NCI-H1417 treated with DMSO at 0.1 percent for 48 hours (cell line): ENCODE results near the gene CDCA8.
"Not testable (repeated sequence)": the region's sequence is repeated elsewhere in the genome, so short reads cannot be mapped to it uniquely, and the experiment has no call there.

Source experiments
- DNase-seq: peaks from one replicate; lab custom pipeline; 2025; lab: John Stamatoyannopoulos, UW

CDCA8 gene

DNA sequence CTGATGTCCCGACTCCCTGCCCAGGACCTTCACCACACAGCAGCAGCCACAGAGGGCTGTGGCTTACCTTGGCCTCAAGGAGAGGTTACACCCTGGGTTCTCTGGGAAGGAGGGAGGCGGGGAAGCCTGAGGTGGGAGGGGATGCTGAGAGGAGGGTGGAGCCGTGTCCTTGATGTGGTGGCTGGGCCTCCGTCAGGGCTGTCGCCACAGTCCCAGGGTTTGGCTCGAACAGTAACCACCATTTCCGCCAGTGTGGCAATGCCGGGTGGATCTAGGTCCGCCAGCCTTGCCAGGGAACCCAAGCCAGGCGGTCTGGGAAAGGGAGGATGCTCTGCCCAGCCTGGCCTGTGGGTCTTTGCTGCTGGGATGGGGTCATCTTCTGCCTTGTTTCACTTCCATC, 18.4 kb upstream of the CDCA8 start:
- no peak for DNase-seq

DNA sequence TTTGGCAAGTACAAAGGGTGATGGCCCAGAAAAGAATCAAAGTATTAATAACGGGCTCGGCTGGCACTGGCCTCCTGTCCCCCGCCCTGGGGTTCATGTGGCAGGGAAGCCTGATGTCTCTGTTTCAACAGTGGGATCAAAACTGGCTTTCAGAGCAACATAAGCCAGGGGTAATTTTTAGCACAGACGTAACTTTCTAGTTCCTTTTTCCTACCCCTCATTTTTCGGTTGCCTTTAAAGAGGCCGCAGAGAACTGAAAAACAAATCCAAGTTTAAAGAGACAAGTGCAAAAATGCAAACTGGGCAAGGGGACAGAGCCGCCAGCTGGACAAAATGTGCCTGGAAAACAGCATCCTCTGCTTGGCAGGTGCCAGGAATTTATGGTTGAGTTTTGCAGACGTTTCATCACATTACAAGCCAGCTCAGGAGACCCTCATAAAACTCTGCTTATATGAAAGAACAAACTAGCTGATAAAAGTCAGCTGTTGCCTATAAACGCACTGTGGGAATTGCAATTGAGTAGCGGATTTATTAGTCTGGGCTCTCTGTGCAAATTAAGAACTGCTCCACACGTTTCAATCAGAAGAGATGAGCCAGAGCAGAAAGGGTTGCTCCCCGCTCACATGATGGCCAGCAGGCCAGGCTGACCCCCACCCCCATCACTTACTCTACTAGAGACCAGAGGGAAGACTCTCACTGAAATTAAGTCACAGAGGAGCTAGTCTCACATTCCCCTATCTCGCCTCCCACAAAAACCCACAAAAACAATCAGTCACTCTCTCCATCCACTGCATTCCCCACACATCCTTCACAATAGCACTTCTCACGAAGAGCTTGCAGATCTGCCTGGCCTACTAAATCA, 15.8 kb upstream of the CDCA8 start:
- no peak for DNase-seq

GRCh38 chr1:37677143-37677439, 15.2 kb upstream of the CDCA8 start:
- no peak for DNase-seq

- no peak for DNase-seq
Observed at GRCh38 chr1:37677808-37678207, 14.5 kb upstream of the CDCA8 start.

GRCh38 chr1:37680933-37681332, 11.4 kb upstream of the CDCA8 start:
- no peak for DNase-seq

DNA sequence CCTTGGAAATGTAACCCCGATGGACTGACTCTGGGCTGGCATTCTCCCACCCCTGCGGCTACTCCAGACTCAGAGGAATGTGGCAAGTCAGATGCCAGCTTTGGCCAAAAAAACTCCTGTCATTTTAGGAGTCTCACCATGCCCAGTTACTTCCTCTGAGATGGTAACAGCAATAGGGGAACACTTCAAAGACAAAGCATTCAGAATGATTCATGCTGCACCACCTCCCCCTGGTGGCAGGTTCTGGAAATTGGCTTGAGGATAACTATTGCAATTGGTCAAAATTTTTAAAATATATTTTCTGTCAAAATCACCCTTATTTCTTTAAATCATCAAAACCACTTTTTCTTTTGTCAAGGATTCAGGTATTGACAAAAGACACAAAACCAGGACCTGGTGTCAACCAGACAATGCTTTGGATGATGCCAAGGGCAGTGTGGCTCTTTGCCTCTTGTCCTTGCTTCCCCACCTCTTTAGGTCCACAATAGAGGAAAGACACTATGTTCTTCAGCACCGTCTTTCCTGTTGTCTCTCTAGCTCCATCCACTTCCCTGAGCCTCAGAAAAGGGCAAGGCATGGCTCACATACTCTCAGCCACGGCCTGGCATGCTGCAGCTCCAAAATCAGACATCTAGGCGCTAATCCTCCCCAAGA, 9.9 kb upstream of the CDCA8 start:
- no peak for DNase-seq

GRCh38 chr1:37684182-37684581, 8.1 kb upstream of the CDCA8 start:
- DNase-seq = not testable (repeated sequence)

DNA sequence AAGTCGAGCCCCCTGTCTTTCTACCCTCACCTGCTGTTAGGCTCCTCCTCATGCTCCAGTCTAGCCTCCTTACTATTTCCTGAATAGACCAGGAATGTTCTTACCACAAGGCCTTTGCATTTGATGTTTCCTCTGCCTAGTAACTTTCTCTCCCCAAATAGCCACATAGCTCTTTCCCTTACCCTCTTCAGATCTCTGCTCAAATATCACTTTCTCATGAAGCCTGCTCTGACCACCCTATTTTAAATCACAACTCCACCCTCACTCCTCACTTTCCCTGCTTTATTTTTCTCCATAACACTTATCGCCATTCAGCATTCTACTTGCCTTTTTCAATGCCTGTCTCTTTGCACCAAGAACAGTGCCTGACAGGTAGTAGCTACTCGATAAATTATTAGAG, 6.6 kb upstream of the CDCA8 start:
- DNase-seq = no peak

DNA sequence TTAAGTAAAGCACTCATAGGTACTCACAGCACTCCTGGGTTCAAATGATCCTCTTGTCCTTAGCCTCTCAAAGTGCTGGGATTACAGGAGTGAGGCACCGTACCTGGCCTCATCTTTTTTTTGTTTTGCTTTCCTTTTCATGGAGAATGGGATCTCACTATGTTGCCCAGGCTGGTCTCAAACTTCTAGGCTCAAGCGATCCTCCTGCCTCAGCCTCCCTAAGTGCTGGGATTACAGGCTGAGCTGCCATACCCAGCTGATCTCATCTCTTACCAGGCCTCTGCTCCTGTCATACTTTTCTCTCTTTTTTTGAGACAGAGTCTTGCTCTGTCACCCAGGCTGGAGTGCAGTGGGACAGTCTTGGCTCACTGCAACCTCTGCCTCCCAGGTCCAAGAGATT, 4.6 kb upstream of the CDCA8 start:
- DNase-seq = not testable (repeated sequence)

GRCh38 chr1:37688926-37689325, 3.4 kb upstream of the CDCA8 start:
- no peak for DNase-seq

DNA sequence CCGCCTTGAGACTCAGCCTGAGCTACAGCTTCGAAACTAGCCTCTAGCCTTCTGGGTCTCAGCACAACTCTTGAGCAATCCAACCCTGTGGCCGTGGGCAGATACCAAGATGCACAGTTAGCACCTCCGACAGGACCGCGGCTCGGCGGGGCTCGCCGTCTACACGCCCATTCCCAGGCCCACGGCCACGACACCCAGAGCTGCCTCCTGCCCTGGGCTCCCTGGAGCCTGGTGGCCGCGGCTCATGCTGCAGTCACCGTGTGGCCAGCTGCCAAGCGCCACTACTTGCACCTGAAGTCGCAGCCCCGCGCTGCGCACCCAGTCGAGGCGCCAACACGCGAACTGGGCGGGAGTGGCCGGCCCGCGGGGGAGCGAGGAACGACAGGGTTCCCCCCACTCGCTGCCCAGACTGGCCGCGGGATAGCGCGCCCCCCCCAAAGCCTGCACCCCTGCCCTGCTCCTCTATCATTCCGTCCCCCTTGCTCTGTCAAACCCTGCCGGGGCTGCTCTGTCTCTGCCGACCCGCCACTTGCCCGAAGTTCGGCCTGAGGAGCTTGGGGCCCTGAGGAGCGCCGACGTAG, 729 bp upstream of the CDCA8 start:
- no peak for DNase-seq

GRCh38 chr1:37692834-37693175, 489 bp downstream of the CDCA8 start:
- DNase-seq = no peak

- no peak for DNase-seq
Observed at GRCh38 chr1:37697090-37697489, 4.8 kb downstream of the CDCA8 start.

DNA sequence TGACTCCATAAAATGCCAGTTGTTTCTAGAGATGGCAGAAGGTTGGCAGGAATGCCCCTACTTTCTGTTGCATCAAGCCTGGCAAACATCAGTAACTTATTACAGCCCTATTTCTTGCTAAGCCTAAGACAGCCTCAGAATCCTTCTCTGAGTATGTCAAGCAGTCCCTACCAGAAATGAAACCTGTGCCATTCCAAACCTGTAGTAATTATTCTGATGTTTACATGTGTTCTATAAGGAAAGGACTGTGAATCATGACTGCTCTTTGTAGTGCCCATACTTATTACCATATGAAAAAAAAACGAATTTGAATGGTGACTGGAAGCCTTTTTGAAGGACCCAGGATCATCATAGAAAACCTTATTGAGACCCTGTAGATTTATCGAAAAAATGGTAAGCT, 5.4 kb downstream of the CDCA8 start:
- DNase-seq = no peak

DNA sequence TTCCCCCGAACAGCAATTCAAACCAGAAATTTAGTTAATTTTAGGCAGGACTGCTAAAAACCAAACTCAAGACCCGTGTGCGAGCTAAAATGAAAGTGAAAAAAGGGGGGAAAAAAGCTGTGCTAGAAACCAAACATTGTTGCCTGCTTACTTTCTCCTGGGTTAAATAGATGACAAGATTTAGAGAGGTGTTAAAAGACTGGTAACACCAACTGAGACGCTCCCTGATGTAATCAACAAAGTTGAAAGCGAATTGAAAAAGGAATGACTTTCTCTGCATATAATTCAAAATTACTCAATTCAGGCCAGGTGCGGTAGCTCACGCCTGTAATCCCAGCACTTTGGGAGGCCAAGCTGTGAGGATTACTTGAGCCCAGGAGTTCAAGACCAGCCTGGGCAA, 6.8 kb downstream of the CDCA8 start:
- DNase-seq = no peak

- DNase-seq = no peak
Observed at GRCh38 chr1:37701051-37701450, 8.7 kb downstream of the CDCA8 start.

GRCh38 chr1:37703061-37703460, 10.7 kb downstream of the CDCA8 start:
- no peak for DNase-seq

GRCh38 chr1:37704966-37705365, 12.7 kb downstream of the CDCA8 start:
- no peak for DNase-seq

GRCh38 chr1:37705399-37705798, 13.1 kb downstream of the CDCA8 start:
- DNase-seq = no peak

- no peak for DNase-seq
Observed at GRCh38 chr1:37708471-37708870, 16.2 kb downstream of the CDCA8 start.

DNA sequence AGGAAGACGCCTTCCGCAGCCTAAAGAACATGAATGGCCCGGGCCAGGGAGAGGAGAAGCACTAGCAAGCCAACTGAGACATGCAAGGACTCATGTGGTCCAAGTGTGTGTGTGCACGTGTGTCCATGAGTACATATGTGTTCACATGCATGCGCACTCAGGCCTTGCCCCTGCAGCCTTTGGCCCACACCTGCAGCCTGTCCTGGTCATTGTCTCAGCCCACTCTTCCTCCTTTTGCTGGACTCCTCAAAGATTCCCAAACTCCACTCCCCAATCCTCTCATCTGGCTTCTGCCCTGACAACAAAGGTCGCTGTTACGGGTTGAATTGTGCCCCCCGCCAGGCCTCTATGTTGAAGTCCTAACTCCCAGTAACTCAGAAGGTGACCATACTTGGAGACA, 21.9 kb downstream of the CDCA8 start:
- DNase-seq = no peak

- no peak for DNase-seq
Observed at GRCh38 chr1:37714689-37715088, 22.4 kb downstream of the CDCA8 start.

GRCh38 chr1:37716321-37716720, 24.0 kb downstream of the CDCA8 start:
- DNase-seq = no peak

DNA sequence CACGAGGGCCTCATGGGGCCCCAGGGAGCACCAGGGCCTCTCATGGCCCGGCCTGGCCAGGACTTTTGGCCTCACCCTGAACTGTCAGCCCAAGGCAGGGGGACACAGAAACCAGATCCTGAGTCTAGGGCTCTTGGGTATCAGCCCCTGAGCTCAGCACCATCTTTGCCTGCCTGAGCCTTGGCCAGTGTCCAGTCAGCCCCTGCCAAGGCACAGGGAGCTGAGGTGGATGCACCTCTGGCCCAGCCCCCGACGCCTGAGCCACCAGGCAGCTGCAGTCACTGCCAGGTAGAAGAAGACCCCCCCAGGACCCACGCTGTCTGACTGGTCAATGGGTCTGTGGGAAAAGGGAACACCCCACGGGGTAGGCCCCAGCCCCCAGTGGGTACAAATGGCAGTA, 25.3 kb downstream of the CDCA8 start:
- DNase-seq = no peak
